ENCODE measurements around the gene ANAPC16.

DNA sequence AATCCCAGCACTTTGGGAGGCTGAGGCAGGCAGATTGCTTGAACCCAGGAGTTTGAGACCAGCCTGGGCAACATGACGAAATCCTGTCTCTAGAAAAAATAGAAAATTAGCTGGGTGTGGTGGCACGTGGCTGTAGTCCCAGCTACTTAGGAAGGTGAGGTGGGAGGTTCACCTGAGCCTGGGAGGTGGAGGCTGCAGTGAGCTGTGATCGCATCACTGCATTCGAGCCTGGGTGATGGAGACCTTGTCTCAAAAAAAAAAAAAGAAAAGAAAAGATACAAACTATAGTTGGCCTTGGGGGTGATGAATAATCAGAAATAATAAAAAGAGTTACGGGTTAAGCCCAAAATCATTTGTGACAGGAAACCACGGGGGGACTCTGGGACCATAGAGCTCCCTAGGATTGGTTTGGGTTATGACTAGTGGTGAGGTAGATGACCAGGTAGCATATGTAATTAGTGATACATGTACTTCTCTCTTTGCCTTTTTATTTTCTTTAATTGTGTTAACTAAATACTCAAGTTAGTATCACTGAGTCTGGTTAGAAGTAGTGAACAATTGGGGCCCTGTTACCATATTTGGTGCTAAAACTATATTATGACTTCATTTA is 10.7 kb downstream of the ANAPC16 start:
- TF ChIP-seq EP300 (IDR thresholded peaks at IDR 0.05): no peak
- TF ChIP-seq, protein P1, sequence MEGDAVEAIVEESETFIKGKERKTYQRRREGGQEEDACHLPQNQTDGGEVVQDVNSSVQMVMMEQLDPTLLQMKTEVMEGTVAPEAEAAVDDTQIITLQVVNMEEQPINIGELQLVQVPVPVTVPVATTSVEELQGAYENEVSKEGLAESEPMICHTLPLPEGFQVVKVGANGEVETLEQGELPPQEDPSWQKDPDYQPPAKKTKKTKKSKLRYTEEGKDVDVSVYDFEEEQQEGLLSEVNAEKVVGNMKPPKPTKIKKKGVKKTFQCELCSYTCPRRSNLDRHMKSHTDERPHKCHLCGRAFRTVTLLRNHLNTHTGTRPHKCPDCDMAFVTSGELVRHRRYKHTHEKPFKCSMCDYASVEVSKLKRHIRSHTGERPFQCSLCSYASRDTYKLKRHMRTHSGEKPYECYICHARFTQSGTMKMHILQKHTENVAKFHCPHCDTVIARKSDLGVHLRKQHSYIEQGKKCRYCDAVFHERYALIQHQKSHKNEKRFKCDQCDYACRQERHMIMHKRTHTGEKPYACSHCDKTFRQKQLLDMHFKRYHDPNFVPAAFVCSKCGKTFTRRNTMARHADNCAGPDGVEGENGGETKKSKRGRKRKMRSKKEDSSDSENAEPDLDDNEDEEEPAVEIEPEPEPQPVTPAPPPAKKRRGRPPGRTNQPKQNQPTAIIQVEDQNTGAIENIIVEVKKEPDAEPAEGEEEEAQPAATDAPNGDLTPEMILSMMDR (IDR thresholded peaks at IDR 0.05): no peak
- no peak for TF ChIP-seq POLR2AphosphoS5 (IDR thresholded peaks at IDR 0.05)
